ENCODE data around the gene GNA12.
"Not testable (repeated sequence)": the region's sequence is repeated elsewhere in the genome, so short reads cannot be mapped to it uniquely, and the experiment has no call there.

Gene GNA12

GRCh38 chr7:2729031-2729892, 114.8 kb downstream of the GNA12 start:
- no peak overlapping the region for H3K4me3 ChIP-seq (ENCODE audit: low read length)

GRCh38 chr7:2728316-2729030, 115.6 kb downstream of the GNA12 start:
- H3K4me3 ChIP-seq (ENCODE audit: low read length): no peak overlapping the region
- DNase-seq (ENCODE audit: low read depth): no peak
- TF ChIP-seq CTCF (IDR thresholded peaks at IDR 0.05; ENCODE audit: insufficient read depth, low read depth, low read length, missing control alignments): no peak

More at GRCh38 chr7:2729031-2729892, 114.8 kb downstream of the GNA12 start:
- TF ChIP-seq CTCF (IDR thresholded peaks at IDR 0.05; ENCODE audit: insufficient read depth, low read depth, low read length, missing control alignments): no peak
- DNase-seq (ENCODE audit: low read depth): no peak

GRCh38 chr7:2727206-2727605, 116.9 kb downstream of the GNA12 start:
- H3K4me3 ChIP-seq (ENCODE audit: low read length); DNase-seq (ENCODE audit: low read depth): not testable (repeated sequence)

GRCh38 chr7:2726316-2727018, 117.6 kb downstream of the GNA12 start:
- no peak overlapping the region for H3K4me3 ChIP-seq (ENCODE audit: low read length)
- no peak for DNase-seq (ENCODE audit: low read depth)
- TF ChIP-seq CTCF (IDR thresholded peaks at IDR 0.05; ENCODE audit: insufficient read depth, low read depth, low read length, missing control alignments): no peak

- TF ChIP-seq CTCF (IDR thresholded peaks at IDR 0.05; ENCODE audit: insufficient read depth, low read depth, low read length, missing control alignments): no peak
- H3K4me3 ChIP-seq (ENCODE audit: low read length): no peak overlapping the region
- no peak for DNase-seq (ENCODE audit: low read depth)
These were observed 118.7 kb downstream of the GNA12 start for GRCh38 chr7:2725178-2726105.

GRCh38 chr7:2724453-2725177, 119.5 kb downstream of the GNA12 start:
- no peak for DNase-seq (ENCODE audit: low read depth)
- no peak for TF ChIP-seq CTCF (IDR thresholded peaks at IDR 0.05; ENCODE audit: insufficient read depth, low read depth, low read length, missing control alignments)
- H3K4me3 ChIP-seq (ENCODE audit: low read length): no peak overlapping the region

- not testable (repeated sequence) for DNase-seq (ENCODE audit: low read depth); H3K4me3 ChIP-seq (ENCODE audit: low read length)
These were observed 120.1 kb downstream of the GNA12 start for GRCh38 chr7:2724036-2724435.

Data from epithelial cell of esophagus (primary cell).